Measurements from ENCODE around the gene SUSD1. TPM values are rescaled to one million over a fixed set of nuclear protein-coding genes. Genes with fewer than 3 reads are reported as not detected.

SUSD1 gene
- total RNA-seq, 2 experiments from 2014 or later = 0.32 TPM; not detected in 1

DNA sequence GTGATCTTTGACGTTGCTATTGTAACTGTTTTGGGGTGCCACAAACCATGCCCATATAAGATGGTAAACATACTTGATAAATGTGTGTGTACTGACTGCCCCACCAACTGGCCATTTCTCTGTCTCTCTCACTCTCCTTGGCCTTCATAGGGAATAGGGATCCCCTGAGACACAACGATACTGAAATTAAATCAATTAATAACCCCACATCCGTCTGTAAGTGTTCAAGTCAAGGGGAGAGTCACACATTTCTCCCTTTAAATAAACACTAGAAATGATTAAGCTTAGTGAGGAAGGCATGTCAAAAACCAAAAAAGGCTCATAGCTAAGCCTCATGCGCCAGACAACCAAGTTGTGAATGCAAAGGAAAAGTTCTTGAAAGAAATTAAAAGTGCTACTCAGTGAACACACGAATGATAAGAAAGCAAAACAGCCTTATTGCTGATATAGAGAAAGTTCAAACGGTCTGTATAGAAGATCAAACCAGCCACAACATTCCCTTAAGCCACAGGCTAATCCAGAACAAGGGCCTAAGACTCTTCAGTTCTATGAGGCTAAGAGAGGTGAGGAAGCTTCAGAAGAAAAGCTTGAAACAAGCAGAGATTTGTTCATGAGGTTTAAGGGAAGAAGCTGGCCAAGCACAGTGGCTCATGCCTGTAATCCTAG lies 167.4 kb downstream of the SUSD1 start:
- H4K20me1 ChIP-seq (ENCODE audit: insufficient read depth, low read length) = no peaks in the 10 kb centered on the region
- H3K79me2 ChIP-seq (ENCODE audit: insufficient read depth, low read depth, low read length) = no peaks in the 10 kb centered on the region
- no TSS peak for BruUV-seq (replicated peaks)
- intact Hi-C loops (cut with micrococcal nuclease; ENCODE audit: unreplicated experiment) = no loop called here
- TF ChIP-seq, protein P1, sequence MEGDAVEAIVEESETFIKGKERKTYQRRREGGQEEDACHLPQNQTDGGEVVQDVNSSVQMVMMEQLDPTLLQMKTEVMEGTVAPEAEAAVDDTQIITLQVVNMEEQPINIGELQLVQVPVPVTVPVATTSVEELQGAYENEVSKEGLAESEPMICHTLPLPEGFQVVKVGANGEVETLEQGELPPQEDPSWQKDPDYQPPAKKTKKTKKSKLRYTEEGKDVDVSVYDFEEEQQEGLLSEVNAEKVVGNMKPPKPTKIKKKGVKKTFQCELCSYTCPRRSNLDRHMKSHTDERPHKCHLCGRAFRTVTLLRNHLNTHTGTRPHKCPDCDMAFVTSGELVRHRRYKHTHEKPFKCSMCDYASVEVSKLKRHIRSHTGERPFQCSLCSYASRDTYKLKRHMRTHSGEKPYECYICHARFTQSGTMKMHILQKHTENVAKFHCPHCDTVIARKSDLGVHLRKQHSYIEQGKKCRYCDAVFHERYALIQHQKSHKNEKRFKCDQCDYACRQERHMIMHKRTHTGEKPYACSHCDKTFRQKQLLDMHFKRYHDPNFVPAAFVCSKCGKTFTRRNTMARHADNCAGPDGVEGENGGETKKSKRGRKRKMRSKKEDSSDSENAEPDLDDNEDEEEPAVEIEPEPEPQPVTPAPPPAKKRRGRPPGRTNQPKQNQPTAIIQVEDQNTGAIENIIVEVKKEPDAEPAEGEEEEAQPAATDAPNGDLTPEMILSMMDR (conservative IDR thresholded peaks at IDR 0.05; ENCODE audit: low read length) = no peak
- TF ChIP-seq EZH2phosphoT487 (IDR thresholded peaks at IDR 0.05; ENCODE audit: borderline replicate concordance, low read depth, low read length) = no peak
- H3K9me2 ChIP-seq (ENCODE audit: insufficient read depth, low read length) = no peaks in the 10 kb centered on the region
- ChIA-PET CTCF (ENCODE audit: unreplicated experiment) (no interaction called here), POLR2A (no interaction called here)
- H3K27ac ChIP-seq (ENCODE audit: low read depth, low read length, poor library complexity, severe bottlenecking) = no peak overlapping the region
- no peak for DNase-seq (ENCODE audit: low spot score)
- H3K4me2 ChIP-seq (ENCODE audit: low read length) = no peak overlapping the region
- no peak overlapping the region for H3K4me3 ChIP-seq (ENCODE audit: low read depth, low read length, poor library complexity, severe bottlenecking)
- H2AFZ ChIP-seq (ENCODE audit: low read length) = no peak overlapping the region
- H3K4me1 ChIP-seq (ENCODE audit: insufficient read depth, low read length, poor library complexity, severe bottlenecking) = peaks cover 9% of the 10 kb centered on the region
- H3K36me3 ChIP-seq (ENCODE audit: insufficient read depth, low read length) = no peaks in the 10 kb centered on the region
- H3K9me3 ChIP-seq (ENCODE audit: low read length) = no peaks in the 10 kb centered on the region

DNA sequence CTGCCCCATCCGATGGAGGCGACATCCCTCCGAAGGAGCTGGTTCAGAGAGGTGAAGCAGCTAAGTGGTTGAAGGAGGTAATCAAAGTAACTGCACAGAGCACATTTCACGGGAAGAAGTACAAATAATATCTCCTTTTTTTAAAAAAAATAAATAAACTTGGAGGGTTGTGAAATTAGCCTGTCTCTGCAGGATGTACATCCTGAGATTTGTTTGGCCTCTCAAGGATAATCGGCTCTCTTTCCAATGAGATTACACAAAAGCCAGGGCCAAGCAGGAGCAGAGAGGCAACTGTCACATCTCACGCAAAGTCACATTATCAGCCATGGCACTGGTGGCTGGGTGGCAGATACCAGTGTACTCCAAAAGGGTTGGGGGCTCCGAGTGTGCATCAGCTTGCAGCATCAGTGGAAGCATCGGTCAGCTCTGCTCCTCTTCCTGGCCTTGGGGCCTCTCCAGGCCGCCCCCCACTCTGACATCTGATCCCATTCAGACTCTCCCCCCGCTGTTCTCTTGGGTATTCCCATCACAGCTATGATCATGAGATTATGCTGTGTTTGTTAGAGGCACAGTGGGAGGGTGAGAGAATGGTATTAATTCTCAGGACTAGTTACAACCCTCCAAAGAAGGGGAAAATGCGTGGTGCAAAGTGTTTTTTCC lies 168.6 kb downstream of the SUSD1 start:
- intact Hi-C loops (cut with micrococcal nuclease; ENCODE audit: unreplicated experiment) = no loop called here
- Histone ChIP-seq H2AFZ (ENCODE audit: low read length) (no peak overlapping the region), H3K4me1 (ENCODE audit: insufficient read depth, low read length, poor library complexity, severe bottlenecking) (no peaks in the 10 kb centered on the region), H3K79me2 (ENCODE audit: insufficient read depth, low read depth, low read length) (no peaks in the 10 kb centered on the region), H3K4me2 (ENCODE audit: low read length) (no peak overlapping the region), H3K4me3 (ENCODE audit: low read depth, low read length, poor library complexity, severe bottlenecking) (no peak overlapping the region), H3K9me3 (ENCODE audit: low read length) (no peaks in the 10 kb centered on the region), H3K36me3 (ENCODE audit: insufficient read depth, low read length) (no peaks in the 10 kb centered on the region), H3K27ac (ENCODE audit: low read depth, low read length, poor library complexity, severe bottlenecking) (no peak overlapping the region), H4K20me1 (ENCODE audit: insufficient read depth, low read length) (no peaks in the 10 kb centered on the region), H3K9me2 (ENCODE audit: insufficient read depth, low read length) (no peaks in the 10 kb centered on the region)
- ChIA-PET CTCF (ENCODE audit: unreplicated experiment) (no interaction called here), POLR2A (no interaction called here)
- no TSS peak for BruUV-seq (replicated peaks)
- no peak for TF ChIP-seq EZH2phosphoT487 (IDR thresholded peaks at IDR 0.05; ENCODE audit: borderline replicate concordance, low read depth, low read length)
- TF ChIP-seq, protein P1 (conservative IDR thresholded peaks at IDR 0.05; ENCODE audit: low read length) = no peak
- DNase-seq (ENCODE audit: low spot score) = no peak

DNA sequence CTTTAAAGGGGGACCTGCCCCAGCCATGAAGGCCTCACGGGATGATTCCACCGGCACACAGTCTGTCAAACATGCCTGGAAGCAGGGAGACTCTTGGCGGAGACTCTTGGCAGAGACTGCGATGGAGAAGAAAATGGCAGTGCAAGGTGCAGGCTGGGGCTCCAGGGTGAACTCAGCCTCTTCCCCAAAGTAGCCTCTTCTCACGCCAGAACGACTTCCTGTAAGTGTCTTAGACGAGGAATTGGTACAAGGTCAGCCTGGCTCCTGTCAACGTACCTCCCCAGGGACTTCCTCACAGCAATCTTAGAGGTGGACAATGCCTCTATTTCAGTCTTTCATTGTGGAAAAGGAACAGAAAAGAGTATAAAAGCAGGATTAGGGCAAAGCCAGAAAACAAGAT lies 169.2 kb downstream of the SUSD1 start:
- H3K27ac ChIP-seq (ENCODE audit: low read depth, low read length, poor library complexity, severe bottlenecking) = no peak overlapping the region
- H3K9me3 ChIP-seq (ENCODE audit: low read length) = no peaks in the 10 kb centered on the region
- ChIA-PET POLR2A (interaction anchor here (0.6 kb wide), 2 partner anchors 56 to 653 kb away, joined by 3 to 5 read pairs; no protein-coding TSS in a partner anchor), CTCF (ENCODE audit: unreplicated experiment) (no interaction called here)
- H3K9me2 ChIP-seq (ENCODE audit: insufficient read depth, low read length) = no peaks in the 10 kb centered on the region
- no peaks in the 10 kb centered on the region for H3K36me3 ChIP-seq (ENCODE audit: insufficient read depth, low read length)
- H4K20me1 ChIP-seq (ENCODE audit: insufficient read depth, low read length) = no peaks in the 10 kb centered on the region
- H2AFZ ChIP-seq (ENCODE audit: low read length) = no peak overlapping the region
- no peaks in the 10 kb centered on the region for H3K79me2 ChIP-seq (ENCODE audit: insufficient read depth, low read depth, low read length)
- no TSS peak for BruUV-seq (replicated peaks)
- no peak for DNase-seq (ENCODE audit: low spot score)
- intact Hi-C loops (cut with micrococcal nuclease; ENCODE audit: unreplicated experiment) = no loop called here
- TF ChIP-seq, protein P1 (conservative IDR thresholded peaks at IDR 0.05; ENCODE audit: low read length) = no peak
- no peak for TF ChIP-seq EZH2phosphoT487 (IDR thresholded peaks at IDR 0.05; ENCODE audit: borderline replicate concordance, low read depth, low read length)
- H3K4me1 ChIP-seq (ENCODE audit: insufficient read depth, low read length, poor library complexity, severe bottlenecking) = no peaks in the 10 kb centered on the region
- no peak overlapping the region for H3K4me2 ChIP-seq (ENCODE audit: low read length)
- no peak overlapping the region for H3K4me3 ChIP-seq (ENCODE audit: low read depth, low read length, poor library complexity, severe bottlenecking)
